Activated gamma-delta T cell (primary cell): ENCODE results near the gene UEVLD.

Source experiments
- DNase-seq: peaks from one replicate; lab custom pipeline; 2025; lab: John Stamatoyannopoulos, UW

Gene UEVLD

DNA sequence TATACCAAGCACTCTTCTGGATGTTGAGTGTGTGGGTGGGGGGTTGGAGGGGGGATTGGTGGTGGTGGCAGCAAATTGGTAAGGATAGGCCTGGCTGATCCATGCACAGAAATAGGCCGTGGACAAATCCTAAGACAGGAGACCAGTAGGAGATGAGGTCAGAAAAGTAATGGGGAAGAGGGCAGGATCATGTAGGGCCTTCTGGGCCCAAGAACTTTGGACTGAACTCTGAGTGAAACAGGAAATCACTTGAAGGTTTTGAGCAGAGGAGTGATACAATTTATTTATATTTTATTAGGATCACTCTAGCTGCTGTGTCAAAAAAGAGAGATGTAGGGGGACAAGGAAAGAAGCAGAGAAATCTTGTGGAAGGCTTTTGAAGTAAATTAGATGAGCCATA is 90.5 kb downstream of the UEVLD start:
- no peak for DNase-seq

DNA sequence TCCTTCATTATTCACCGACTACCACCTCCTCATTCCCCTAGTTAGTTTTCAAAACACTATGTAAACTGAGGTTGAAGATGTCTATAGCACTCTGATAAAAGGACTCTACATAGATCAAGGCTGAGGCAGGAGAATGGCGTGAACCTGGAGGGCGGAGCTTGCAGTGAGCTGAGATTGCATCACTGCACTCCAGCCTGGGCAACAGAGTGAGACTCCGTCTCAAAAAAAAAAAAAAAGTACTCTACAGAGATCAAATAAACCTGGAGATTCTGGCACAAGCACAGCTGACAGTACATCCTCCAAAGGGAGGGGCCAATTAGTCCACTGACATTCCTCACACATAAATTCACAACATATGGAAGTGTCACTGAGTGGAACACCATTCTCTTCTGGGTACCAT is 92.8 kb downstream of the UEVLD start:
- DNase-seq: no peak

DNA sequence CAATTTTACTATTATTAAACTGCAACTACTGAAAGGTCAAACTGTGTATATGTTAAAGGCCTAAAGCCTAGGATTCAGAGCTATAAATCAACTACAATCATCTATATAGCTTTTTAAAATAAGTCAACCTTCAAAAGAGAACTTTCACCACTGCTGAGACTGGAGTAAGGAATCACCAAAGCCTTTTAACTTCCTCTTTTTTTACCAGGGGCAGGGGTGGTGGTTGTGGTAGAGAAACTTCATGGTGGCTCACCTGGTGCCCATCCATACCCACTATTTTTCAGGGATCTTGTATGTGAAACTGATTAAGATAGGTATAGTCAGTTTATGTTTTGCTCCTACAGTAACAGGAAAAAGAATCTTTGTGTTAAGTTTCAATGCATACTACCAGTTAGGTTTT is 93.3 kb downstream of the UEVLD start:
- no peak for DNase-seq

DNA sequence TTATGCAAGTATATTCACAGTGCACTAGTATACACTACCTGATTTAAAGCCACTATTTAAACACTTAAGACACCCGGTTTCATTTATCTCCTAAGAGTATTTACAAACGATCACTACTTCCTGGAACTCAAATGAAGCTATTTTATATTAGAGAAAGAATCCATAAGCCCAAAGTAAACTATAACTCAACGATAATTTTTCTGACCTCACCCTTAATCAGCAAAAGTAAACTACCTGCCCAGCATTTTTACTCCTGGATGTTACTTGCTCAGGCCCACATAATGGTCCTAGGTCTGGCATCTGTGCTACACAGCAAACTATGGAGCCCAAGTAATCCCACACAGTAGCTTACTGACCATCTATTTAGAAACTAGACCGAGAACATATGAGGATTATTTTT is 95.2 kb downstream of the UEVLD start:
- no peak for DNase-seq

DNA sequence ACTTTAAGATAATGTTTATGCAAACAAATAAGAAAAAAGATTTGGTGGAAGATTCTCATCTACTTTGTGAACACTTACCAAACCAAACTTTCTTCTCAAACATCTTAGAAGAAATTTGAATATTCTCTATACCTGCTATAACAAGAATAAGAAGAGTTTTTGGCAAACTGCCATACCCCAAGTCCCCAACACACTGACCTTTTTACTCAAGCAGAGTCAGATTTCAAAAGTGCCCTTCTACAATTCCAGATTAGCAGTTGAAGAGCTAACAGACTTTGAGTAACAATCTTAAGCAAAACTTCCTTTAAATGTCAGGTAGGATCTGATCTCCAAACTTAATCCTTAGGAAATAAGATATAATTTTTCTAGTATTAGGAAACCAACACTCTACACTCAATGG is 95.6 kb downstream of the UEVLD start:
- DNase-seq: no peak

DNA sequence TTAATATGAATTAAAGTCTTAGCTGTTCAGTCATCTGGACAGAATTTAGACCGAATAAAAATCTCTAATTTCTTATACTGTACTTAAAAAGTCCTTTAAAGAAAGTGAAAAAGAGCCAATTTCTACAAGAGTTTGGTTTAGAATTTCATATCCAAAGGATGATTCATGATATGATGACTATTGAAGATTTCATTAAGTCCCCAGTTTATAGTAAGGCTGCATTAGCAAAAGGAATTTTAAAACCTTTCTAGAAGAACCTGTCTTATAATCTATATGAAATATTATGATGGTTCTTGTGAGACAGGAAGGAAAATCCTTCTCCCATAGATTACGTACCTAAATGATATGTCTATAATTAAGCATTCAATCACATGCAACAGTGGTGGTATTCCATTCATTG is 96.6 kb downstream of the UEVLD start:
- DNase-seq: no peak

DNA sequence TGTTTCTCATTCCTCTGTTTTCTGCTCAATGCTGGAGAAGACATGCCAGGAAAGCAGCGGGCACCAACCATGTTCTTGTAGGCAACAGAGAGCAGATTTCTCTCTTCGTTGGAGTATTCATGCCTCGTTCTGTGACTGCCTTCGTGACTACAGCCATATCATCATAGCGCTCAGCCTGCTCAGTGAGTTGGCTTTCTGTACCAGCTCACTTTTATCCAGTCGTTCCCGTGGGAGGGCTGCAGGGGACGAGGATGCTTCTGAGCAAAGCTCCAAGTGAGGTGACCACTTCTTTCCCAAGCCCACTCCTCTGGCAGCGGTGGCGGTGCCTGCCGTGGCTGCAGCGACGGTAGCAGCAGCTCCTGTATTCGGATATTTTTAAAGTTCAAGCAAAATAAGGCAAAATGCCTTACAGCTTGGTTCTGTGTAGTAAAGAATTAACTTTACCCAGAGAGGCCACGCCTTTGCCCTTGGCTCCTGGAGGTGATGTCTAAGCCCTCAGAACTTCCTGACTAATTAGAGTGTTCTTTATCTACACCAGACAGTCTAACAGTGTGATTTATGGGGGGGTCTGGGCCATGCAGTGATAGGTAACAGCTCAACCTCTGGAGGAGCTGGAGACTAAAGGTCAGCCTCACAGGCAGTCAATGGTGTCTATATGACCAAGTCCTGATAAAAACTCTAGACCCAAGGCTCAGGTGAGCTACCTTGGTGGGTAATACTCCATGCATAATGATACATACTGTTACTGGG is 97.6 kb downstream of the UEVLD start:
- DNase-seq: no peak

DNA sequence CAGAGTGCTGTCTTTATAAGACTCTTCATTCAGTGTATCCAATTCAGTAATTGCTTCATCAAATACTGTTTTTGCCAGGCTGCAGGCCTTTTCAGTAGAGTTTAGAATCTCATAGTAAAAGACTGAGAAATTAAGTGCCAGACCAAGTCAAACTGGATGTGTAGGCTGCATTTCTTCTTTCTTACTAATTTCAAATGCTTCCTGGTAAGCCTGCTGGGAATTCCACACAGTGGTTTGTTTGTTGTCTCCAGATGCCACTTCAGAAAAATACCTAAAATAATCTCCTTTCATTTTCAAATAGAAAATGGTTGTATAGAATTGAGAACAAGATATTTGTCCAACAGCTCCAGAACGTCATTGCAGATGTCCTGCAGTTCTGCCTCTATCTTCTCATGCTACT is 98.2 kb downstream of the UEVLD start:
- no peak for DNase-seq

DNA sequence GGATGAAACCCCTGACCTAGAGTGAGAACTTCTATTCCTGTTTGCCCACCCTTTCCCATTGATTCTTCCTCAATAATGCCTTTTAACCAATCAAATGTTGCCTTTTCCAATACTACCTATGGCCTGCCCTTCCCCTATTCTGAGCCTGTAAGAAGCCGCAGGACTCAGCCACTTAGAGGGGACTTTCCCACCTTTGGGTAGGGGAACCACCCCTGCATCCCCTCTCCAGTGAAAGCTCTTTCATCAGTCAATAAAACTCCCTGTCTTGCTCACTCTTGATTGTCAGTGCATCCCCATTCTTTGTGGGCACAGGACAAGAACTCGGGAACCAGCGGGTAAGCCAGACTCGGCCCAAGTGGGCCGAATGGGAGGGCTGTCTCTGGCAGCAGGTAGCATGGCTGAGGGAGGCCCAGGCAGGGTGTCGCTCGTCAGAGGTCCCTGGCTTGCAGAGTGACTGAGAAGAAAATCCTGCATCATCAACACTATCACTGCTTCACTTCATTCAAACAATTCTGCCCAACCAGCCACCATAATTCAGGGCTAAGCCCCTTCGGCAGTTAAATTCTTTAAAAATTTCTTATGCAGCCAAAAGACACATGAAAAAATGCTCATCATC is 102.5 kb downstream of the UEVLD start:
- no peak for DNase-seq
